K562 (cell line): Measurements from ENCODE around the gene CAB39. TPM values are rescaled to one million over a fixed set of nuclear protein-coding genes. Genes with fewer than 3 reads are reported as not detected.

ENCODE experiments used
- BRF1 ChIP-seq: IDR thresholded peaks from 3 replicates; pipeline ENCODE4 v1.6.1; 2011; ENCODE audit warnings: borderline replicate concordance, mild to moderate bottlenecking; ENCODE audit not compliant: insufficient read length; ENCODE audit errors: extremely low read depth
- CREM ChIP-seq: IDR thresholded peaks from 2 replicates; pipeline ENCODE4 v1.6.1; 2014; ENCODE audit warnings: antibody characterized with exemption, low read depth
- CTBP1 ChIP-seq: fragments of 450-650 bp; IDR thresholded peaks from 2 replicates; pipeline ENCODE4 v1.6.1; 2016; ENCODE audit warnings: borderline replicate concordance
- E2F3 ChIP-seq: fragments of 250-450 bp; sonication (Bioruptor Pico); IDR thresholded peaks from 2 replicates; pipeline ENCODE4 v1.4.0; 2020; ENCODE audit warnings: mild to moderate bottlenecking
- ELF1 ChIP-seq: fragments of 200-800 bp; sonication (Bioruptor generic); IDR thresholded peaks from 2 replicates; pipeline ENCODE4 v1.6.1; 2016; ENCODE audit warnings: missing genetic modification characterization, missing compliant biosample characterization
- FOXJ2 ChIP-seq: fragments of 200-800 bp; sonication (Bioruptor generic); IDR thresholded peaks from 2 replicates; pipeline ENCODE4 v1.6.1; 2016; ENCODE audit warnings: missing genetic modification characterization, missing compliant biosample characterization
- GABPB1 ChIP-seq: sonication (generic); formaldehyde crosslinking; IDR thresholded peaks from 2 replicates; pipeline ENCODE4 v1.8.0; 2022; ENCODE audit warnings: mild to moderate bottlenecking, missing genetic modification reagents
- NONO ChIP-seq, 2 experiments: fragments of 200-400 bp in 1 of 2; fragments of 450-650 bp in 1 of 2; formaldehyde crosslinking in 1 of 2; IDR thresholded peaks; 2 replicates each; pipeline ENCODE4 v1.6.1; 2017; ENCODE audit warnings: low read depth in 2 of 2, mild to moderate bottlenecking in 2 of 2, moderate library complexity in 2 of 2, low read length in 1 of 2
- NR2C2 ChIP-seq, 2 experiments: fragments of 200-800 bp in 1 of 2; sonication (Bioruptor generic) in 1 of 2; sonication (generic) in 1 of 2; formaldehyde crosslinking in 1 of 2; IDR thresholded peaks; 2 replicates each; pipeline versions ENCODE4 v1.6.1 to v1.8.0; 2016 to 2022; ENCODE audit warnings: mild to moderate bottlenecking in 1 of 2, missing compliant biosample characterization in 1 of 2, missing genetic modification characterization in 1 of 2, missing genetic modification reagents in 1 of 2
- POLR2A ChIP-seq: fragments of 450-650 bp; conservative IDR thresholded peaks from 2 replicates; pipeline ENCODE4 v1.6.1; 2016
- SETDB1 ChIP-seq: IDR thresholded peaks from one replicate; pipeline ENCODE4 v1.6.1; 2012; ENCODE audit warnings: low read length, control low read depth, inconsistent platforms
- TFAM ChIP-seq: fragments of 250-450 bp; sonication (Bioruptor Pico); conservative IDR thresholded peaks from 2 replicates; pipeline ENCODE4 v1.5.0; 2021; ENCODE audit warnings: mild to moderate bottlenecking, moderate library complexity
- ZNF584 ChIP-seq: fragments of 200-800 bp; sonication (Bioruptor generic); IDR thresholded peaks from 2 replicates; pipeline ENCODE4 v1.6.1; 2016; ENCODE audit warnings: low read depth, mild to moderate bottlenecking, missing genetic modification characterization, missing compliant biosample characterization
- polyA plus RNA-seq, 8 experiments: library from polyadenylated mRNA; depleted of rRNA in 4 of 8; stranded (reverse) in 5 of 8; unstranded in 3 of 8; fragments of >200 nt; fragmentation: Nextera tagmentation in 2 of 8; fragmentation: Illumina TruSeq in 1 of 8; extraction: Ambion mirVana in 2 of 8; extraction: Trizol in 1 of 8; gene quantifications; 2 replicates each; pipeline versions ENCODE4 v1.2.1 to v1.2.3, GENCODE V29; 2011 to 2014; ENCODE audit warnings: inconsistent platforms in 1 of 8, missing spikeins in 1 of 8
- total RNA-seq, 7 experiments: library from RNA; depleted of rRNA in 6 of 7; stranded (reverse); fragments of >200 nt in 6 of 7; fragmentation: Illumina TruSeq in 2 of 7; extraction: Trizol in 2 of 7; gene quantifications; 2 replicates each; pipeline versions ENCODE4 v1.2.1 to v1.2.3, GENCODE V29; 2011 to 2021; ENCODE audit warnings: low replicate concordance in 1 of 7
- TF ChIP-seq, protein P1 (sequence below): sonication (generic); formaldehyde crosslinking; IDR thresholded peaks from 2 replicates; pipeline ENCODE4 v1.8.0; 2022; ENCODE audit warnings: missing genetic modification reagents, mild to moderate bottlenecking, borderline replicate concordance
- TF ChIP-seq, protein P2 (sequence below): fragments of 450-650 bp; IDR thresholded peaks from 2 replicates; pipeline ENCODE4 v1.7.1; 2018; ENCODE audit warnings: mild to moderate bottlenecking, low read depth; ENCODE audit not compliant: partially characterized antibody
- TF ChIP-seq, protein P3 (sequence below): fragments of 450-650 bp; conservative IDR thresholded peaks from 2 replicates; pipeline ENCODE4 v1.6.1; 2016; ENCODE audit warnings: missing genetic modification characterization, low read depth, mild to moderate bottlenecking, missing compliant biosample characterization, moderate library complexity
- TF ChIP-seq, protein P4 (sequence below): fragments of 250-450 bp; sonication (Bioruptor Pico); IDR thresholded peaks from 2 replicates; pipeline ENCODE4 v1.8.0; 2022; ENCODE audit warnings: inconsistent platforms, mild to moderate bottlenecking, moderate library complexity, borderline replicate concordance
- TF ChIP-seq, protein P5 (sequence below), 2 experiments: IDR thresholded peaks; 2 replicates each; pipeline ENCODE4 v1.6.1; 2011; ENCODE audit warnings: borderline replicate concordance in 1 of 2, control low read depth in 1 of 2, low read depth in 1 of 2, low read length in 1 of 2, mild to moderate bottlenecking in 1 of 2, mixed read lengths in 1 of 2, moderate library complexity in 1 of 2; ENCODE audit not compliant: insufficient read depth in 1 of 2, insufficient read length in 1 of 2, poor library complexity in 1 of 2, severe bottlenecking in 1 of 2; ENCODE audit errors: extremely low read depth in 1 of 2

The CAB39 gene
- total and polyA plus RNA-seq, 9 of the 15 experiments (the other 6 are each of a cell fraction or from before 2014, with no cell fraction given) = 27.2 to 94.4 (median 70.1) TPM

DNA sequence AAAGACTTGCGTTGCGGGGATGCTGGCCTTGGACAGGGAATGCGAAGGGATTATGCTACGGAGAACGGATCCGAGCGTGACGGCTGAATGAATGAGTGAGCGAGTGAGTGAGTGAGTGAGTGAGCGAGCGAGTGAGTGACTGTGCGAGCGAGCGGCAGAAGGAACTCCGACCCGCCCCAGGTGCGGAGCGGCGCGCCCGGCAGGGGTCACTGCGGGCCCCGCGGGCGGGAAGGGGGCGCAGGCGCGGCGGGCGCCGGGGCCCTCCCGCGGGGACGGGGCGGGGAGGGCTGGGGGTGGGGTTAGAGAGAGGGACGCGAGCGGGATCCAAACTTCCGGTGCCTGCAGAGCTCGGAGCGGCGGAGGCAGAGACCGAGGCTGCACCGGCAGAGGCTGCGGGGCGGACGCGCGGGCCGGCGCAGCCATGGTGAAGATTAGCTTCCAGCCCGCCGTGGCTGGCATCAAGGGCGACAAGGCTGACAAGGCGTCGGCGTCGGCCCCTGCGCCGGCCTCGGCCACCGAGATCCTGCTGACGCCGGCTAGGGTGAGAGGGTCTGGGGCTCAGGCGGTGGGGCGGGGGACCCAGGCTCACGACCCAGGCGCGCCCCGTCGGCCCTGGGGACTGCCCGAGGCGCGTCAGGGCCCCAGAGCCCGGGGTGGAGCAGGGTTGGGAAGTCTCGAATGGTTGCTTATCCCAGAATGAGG lies 152.1 kb downstream of the CAB39 start, which contains the start of gene ITM2C (continued):
- TF ChIP-seq, protein P1, sequence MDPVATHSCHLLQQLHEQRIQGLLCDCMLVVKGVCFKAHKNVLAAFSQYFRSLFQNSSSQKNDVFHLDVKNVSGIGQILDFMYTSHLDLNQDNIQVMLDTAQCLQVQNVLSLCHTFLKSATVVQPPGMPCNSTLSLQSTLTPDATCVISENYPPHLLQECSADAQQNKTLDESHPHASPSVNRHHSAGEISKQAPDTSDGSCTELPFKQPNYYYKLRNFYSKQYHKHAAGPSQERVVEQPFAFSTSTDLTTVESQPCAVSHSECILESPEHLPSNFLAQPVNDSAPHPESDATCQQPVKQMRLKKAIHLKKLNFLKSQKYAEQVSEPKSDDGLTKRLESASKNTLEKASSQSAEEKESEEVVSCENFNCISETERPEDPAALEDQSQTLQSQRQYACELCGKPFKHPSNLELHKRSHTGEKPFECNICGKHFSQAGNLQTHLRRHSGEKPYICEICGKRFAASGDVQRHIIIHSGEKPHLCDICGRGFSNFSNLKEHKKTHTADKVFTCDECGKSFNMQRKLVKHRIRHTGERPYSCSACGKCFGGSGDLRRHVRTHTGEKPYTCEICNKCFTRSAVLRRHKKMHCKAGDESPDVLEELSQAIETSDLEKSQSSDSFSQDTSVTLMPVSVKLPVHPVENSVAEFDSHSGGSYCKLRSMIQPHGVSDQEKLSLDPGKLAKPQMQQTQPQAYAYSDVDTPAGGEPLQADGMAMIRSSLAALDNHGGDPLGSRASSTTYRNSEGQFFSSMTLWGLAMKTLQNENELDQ = no peak
- no peak for TF ChIP-seq CREM
- no peak for TF ChIP-seq SETDB1
- TF ChIP-seq TFAM = no peak
- TF ChIP-seq CTBP1 = no peak
- no peak for TF ChIP-seq BRF1
- TF ChIP-seq POLR2A = peak; percentile 61
- peak; percentile 54; the same call in 1 of the 2 replicates for TF ChIP-seq ELF1
- TF ChIP-seq NONO (IDR thresholded peaks at IDR 0.05; ENCODE audit: low read depth in 2 of 2, low read length in 1 of 2) = no peak
- TF ChIP-seq GABPB1 (CRISPR knock-in tag) = peak; percentile 76
- TF ChIP-seq FOXJ2 = no peak
- TF ChIP-seq, protein P2, sequence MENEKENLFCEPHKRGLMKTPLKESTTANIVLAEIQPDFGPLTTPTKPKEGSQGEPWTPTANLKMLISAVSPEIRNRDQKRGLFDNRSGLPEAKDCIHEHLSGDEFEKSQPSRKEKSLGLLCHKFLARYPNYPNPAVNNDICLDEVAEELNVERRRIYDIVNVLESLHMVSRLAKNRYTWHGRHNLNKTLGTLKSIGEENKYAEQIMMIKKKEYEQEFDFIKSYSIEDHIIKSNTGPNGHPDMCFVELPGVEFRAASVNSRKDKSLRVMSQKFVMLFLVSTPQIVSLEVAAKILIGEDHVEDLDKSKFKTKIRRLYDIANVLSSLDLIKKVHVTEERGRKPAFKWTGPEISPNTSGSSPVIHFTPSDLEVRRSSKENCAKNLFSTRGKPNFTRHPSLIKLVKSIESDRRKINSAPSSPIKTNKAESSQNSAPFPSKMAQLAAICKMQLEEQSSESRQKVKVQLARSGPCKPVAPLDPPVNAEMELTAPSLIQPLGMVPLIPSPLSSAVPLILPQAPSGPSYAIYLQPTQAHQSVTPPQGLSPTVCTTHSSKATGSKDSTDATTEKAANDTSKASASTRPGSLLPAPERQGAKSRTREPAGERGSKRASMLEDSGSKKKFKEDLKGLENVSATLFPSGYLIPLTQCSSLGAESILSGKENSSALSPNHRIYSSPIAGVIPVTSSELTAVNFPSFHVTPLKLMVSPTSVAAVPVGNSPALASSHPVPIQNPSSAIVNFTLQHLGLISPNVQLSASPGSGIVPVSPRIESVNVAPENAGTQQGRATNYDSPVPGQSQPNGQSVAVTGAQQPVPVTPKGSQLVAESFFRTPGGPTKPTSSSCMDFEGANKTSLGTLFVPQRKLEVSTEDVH = no peak
- TF ChIP-seq, protein P3, sequence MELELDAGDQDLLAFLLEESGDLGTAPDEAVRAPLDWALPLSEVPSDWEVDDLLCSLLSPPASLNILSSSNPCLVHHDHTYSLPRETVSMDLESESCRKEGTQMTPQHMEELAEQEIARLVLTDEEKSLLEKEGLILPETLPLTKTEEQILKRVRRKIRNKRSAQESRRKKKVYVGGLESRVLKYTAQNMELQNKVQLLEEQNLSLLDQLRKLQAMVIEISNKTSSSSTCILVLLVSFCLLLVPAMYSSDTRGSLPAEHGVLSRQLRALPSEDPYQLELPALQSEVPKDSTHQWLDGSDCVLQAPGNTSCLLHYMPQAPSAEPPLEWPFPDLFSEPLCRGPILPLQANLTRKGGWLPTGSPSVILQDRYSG (tag) = no peak
- TF ChIP-seq, protein P4, sequence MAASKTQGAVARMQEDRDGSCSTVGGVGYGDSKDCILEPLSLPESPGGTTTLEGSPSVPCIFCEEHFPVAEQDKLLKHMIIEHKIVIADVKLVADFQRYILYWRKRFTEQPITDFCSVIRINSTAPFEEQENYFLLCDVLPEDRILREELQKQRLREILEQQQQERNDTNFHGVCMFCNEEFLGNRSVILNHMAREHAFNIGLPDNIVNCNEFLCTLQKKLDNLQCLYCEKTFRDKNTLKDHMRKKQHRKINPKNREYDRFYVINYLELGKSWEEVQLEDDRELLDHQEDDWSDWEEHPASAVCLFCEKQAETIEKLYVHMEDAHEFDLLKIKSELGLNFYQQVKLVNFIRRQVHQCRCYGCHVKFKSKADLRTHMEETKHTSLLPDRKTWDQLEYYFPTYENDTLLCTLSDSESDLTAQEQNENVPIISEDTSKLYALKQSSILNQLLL = no peak
- no peak for TF ChIP-seq NR2C2 (CRISPR knock-in tag; IDR thresholded peaks at IDR 0.05)
- TF ChIP-seq NR2C2 (tag; IDR thresholded peaks at IDR 0.05) = peak; percentile 40; the same call in 1 of the 2 replicates
- TF ChIP-seq, protein P5, sequence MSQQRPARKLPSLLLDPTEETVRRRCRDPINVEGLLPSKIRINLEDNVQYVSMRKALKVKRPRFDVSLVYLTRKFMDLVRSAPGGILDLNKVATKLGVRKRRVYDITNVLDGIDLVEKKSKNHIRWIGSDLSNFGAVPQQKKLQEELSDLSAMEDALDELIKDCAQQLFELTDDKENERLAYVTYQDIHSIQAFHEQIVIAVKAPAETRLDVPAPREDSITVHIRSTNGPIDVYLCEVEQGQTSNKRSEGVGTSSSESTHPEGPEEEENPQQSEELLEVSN (IDR thresholded peaks at IDR 0.05; ENCODE audit: borderline replicate concordance in 1 of 2, extremely low read depth in 1 of 2, insufficient read depth in 1 of 2, insufficient read length in 1 of 2, low read depth in 1 of 2, low read length in 1 of 2, poor library complexity in 1 of 2, severe bottlenecking in 1 of 2) = peak in 1 of 2 experiments; percentile 72
- no peak for TF ChIP-seq ZNF584
- TF ChIP-seq E2F3 (CRISPR knock-in tag) = no peak
